T-helper 1 cell treated with Interleukin-12 subunit alpha and Interleukin-12 subunit beta and Interleukin-4 antibody, amounts not matched to agents 30 μg/mL and 1 μg/mL, for 36 hours (primary cell): ENCODE measurements around the gene RYR2.
A peak's percentile ranks its signal among the peaks of the same experiment; 100 is the strongest.

Source experiments
- H3K27ac Mint-ChIP-seq: one replicate; pipeline ENCODE4 v1.8.0; 2021; ENCODE audit warnings: mild to moderate bottlenecking, mixed read lengths
- H3K27me3 Mint-ChIP-seq: one replicate; pipeline ENCODE4 v1.8.0; 2021; ENCODE audit warnings: low read depth, mixed read lengths
- H3K36me3 Mint-ChIP-seq: one replicate; pipeline ENCODE4 v1.8.0; 2021; ENCODE audit warnings: low read depth, mixed read lengths
- H3K4me1 Mint-ChIP-seq: one replicate; pipeline ENCODE4 v1.8.0; 2021; ENCODE audit warnings: low read depth, mixed read lengths
- H3K4me3 Mint-ChIP-seq: one replicate; pipeline ENCODE4 v1.8.0; 2021; ENCODE audit warnings: mild to moderate bottlenecking, moderate library complexity, mixed read lengths
- H3K9me3 Mint-ChIP-seq: one replicate; pipeline ENCODE4 v1.8.0; 2021; ENCODE audit warnings: mixed read lengths

The RYR2 gene

DNA sequence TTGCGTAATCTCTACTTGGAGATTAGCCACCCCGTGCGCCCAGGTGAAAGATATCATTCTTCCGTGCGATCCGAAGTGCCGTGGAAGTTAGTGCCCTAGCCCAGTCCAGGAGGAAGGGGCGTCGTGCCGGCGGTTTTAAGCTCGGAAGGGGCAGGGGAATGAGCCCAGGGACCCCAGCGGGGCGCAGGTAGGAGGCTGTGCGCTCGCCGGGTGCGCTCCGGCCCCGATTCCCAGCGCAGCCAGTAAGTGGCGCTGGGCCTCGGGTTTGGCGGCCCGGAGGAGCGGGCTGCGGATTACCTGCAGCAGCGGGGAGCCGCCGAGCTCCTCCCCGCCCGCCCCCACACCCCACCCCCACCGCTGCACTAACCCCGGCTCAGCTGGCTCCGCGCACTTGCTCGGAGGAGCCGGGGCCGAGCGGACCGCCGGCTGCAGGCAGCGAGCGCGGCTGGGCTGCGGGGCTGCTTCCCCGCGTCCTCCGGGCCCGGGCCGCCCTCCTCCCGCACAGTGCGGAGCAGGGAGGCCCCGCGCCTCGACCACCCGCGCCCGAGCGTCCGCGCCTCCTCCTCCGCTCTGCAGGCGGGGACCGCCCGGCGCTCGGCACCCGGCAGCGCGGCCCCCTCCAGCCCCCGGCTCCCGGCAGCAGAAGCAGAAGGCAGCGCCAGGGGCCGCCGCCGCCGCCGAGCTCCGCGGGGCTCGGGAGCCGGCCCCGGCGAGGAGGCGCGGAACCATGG is at the start of gene RYR2:
Gene RYR2 (plus strand): TSS at position 390 of the 731 bp plus-strand sequence. CDS start 338 bp downstream, at position 728.
- peak within 1 kb of the TSS; percentile 40 for H3K4me3 Mint-ChIP-seq
- no peaks in the 10 kb centered on the region for H3K36me3 Mint-ChIP-seq
- peak within 1 kb of the TSS; percentile 57 for H3K27ac Mint-ChIP-seq
- H3K27me3 Mint-ChIP-seq: peaks cover 20% of the 10 kb centered on the region
- H3K4me1 Mint-ChIP-seq: peaks cover 7% of the 10 kb centered on the region
- no peaks in the 10 kb centered on the region for H3K9me3 Mint-ChIP-seq

DNA sequence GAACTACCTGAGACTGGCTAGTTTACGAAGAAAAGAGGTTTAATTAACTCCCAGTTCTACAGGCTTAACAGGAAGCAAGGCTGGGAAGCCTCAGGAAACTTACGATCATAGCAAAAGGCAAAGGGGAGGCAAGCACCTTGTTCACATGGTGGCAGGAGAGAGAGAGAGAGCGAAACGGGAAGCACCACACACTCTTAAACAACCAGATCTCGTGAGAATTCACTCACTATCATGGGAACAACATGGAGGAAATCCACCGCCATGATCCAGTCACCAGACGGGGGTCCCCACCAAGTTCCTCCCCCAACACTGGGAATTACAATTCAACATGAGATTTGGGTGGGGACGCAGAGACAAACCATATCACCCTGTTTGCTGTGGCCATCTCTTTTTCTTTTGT is 49.5 kb upstream of the RYR2 start:
- no peak overlapping the region for H3K27ac Mint-ChIP-seq
- H3K4me1 Mint-ChIP-seq: no peaks in the 10 kb centered on the region
- H3K9me3 Mint-ChIP-seq: no peaks in the 10 kb centered on the region
- H3K27me3 Mint-ChIP-seq: no peaks in the 10 kb centered on the region
- H3K4me3 Mint-ChIP-seq: no peak overlapping the region
- H3K36me3 Mint-ChIP-seq: no peaks in the 10 kb centered on the region

DNA sequence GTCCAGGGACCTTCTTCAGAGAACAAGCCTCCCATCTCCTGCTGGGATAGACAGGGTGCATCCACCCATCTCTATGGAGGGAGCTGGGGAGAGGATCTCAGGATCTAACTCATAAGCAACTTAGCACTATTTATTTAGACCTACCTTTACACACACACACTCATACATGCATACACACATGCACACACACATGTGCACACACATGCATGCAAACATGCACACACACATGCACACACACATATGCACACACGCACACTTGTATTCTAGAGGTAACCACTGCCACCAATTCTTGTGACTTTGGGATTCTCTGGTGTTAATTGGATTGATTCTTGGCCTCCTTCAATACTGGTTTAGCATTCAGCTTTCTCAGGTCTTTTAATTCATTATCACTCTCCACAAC is 47.5 kb upstream of the RYR2 start:
- no peaks in the 10 kb centered on the region for H3K9me3 Mint-ChIP-seq
- H3K36me3 Mint-ChIP-seq: no peaks in the 10 kb centered on the region
- no peak overlapping the region for H3K4me3 Mint-ChIP-seq
- H3K4me1 Mint-ChIP-seq: no peaks in the 10 kb centered on the region
- no peaks in the 10 kb centered on the region for H3K27me3 Mint-ChIP-seq
- H3K27ac Mint-ChIP-seq: no peak overlapping the region

DNA sequence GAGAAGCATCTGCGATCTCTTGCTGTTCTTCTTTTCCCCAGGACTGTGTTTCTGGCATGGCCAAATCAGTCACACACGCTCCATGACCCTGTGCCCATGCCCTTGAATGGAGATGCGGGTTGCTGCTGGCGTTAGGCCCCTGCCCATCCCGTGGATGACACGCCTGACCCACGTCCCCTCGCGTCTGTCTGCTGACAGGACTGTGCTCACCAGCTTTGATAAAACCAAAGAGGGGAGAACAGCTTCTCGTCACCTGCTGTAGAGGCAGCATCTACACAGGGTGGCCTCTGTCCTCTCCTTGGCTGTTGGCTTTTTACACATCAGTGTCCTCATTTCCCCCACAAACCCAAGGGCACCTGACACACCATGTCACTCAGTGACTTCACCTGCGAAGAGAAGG is 44.6 kb upstream of the RYR2 start:
- H3K27me3 Mint-ChIP-seq: no peaks in the 10 kb centered on the region
- H3K9me3 Mint-ChIP-seq: no peaks in the 10 kb centered on the region
- H3K4me3 Mint-ChIP-seq: no peak overlapping the region
- H3K4me1 Mint-ChIP-seq: no peaks in the 10 kb centered on the region
- H3K27ac Mint-ChIP-seq: no peak overlapping the region
- no peaks in the 10 kb centered on the region for H3K36me3 Mint-ChIP-seq

DNA sequence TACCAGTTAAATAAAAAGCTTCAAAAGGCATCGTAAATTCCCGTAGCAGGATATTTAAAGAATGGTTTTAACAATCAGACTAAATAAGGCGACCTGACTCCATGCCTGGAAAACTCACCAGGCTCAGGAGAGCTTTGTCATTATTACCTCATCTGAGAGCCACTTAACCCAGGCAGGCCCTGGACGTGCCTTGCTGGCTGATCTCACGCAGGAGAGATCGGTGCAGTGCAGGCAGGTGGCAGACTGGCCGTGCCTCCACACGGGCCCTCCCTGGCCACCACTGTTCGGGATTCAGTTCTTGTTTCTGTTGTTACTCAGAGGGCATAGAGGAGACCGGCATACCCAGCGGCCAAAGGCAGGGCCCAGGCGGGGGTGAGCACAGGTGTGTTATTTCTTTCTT is 44.1 kb upstream of the RYR2 start:
- no peaks in the 10 kb centered on the region for H3K4me1 Mint-ChIP-seq
- no peaks in the 10 kb centered on the region for H3K36me3 Mint-ChIP-seq
- H3K9me3 Mint-ChIP-seq: no peaks in the 10 kb centered on the region
- no peaks in the 10 kb centered on the region for H3K27me3 Mint-ChIP-seq
- no peak overlapping the region for H3K27ac Mint-ChIP-seq
- H3K4me3 Mint-ChIP-seq: no peak overlapping the region

DNA sequence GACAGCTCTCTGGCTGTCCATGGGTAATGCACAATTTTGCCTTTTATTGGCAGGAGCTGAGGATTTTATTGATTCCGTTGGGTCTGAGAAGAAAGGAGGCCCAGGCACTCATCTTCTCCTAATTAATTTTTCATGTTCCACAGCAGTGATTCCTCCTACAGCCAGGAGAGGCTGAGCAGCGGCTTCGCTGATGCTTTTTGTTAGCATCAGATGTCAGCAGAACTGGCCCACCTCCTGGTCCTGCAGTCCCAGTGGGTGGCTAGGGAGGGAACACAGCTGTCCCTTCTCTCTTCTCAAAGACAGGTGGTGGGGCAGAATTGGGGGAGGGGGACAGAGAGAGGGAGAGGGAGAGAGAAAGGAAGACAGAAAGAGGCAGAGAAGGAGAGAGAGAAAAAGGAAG is 43.4 kb upstream of the RYR2 start:
- no peaks in the 10 kb centered on the region for H3K27me3 Mint-ChIP-seq
- no peaks in the 10 kb centered on the region for H3K36me3 Mint-ChIP-seq
- H3K27ac Mint-ChIP-seq: no peak overlapping the region
- no peaks in the 10 kb centered on the region for H3K9me3 Mint-ChIP-seq
- no peaks in the 10 kb centered on the region for H3K4me1 Mint-ChIP-seq
- H3K4me3 Mint-ChIP-seq: no peak overlapping the region

DNA sequence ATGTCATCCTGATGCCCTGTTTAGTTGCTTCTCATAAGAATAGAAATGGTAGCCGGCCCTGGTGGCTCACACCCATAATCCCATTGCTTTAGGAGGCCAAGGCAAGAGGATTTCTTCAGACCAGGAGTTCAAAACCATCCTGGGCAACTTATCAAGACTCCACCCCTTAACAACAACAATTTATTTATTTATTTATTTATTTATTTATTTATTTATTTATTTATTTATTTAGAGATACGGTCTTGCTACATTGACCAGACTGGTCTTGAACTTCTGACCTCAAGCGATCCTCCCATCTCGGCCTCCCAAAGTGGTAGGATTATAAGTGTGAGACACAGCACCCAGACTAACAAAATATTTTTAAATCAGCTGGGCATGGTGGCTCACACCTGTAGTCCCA is 41.8 kb upstream of the RYR2 start:
- Mint-ChIP-seq H3K27ac (no peak overlapping the region), H3K27me3 (no peaks in the 10 kb centered on the region), H3K9me3 (no peaks in the 10 kb centered on the region), H3K36me3 (no peaks in the 10 kb centered on the region), H3K4me3 (no peak overlapping the region), H3K4me1 (no peaks in the 10 kb centered on the region)

DNA sequence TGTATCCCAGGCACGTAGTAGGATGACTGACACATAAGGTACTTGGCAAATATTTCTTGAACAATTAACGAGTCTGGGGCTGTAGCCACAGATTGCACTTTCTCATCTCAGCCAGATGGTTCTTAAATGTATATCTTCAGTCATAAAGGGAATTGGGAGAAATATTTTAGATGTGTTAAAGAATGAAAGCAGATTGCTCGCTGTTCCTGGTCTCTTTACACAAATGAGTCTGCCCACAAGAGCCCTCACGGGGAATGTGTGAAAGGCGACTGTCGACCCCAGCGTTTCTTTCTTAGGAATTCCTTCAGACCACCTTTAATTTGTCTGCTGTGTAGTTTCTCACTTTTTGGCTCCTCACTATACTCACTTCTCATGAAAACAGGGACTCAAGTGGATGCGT is 38.5 kb upstream of the RYR2 start:
- Mint-ChIP-seq H3K4me3 (no peak overlapping the region), H3K27me3 (no peaks in the 10 kb centered on the region), H3K36me3 (no peaks in the 10 kb centered on the region), H3K4me1 (no peaks in the 10 kb centered on the region), H3K9me3 (no peaks in the 10 kb centered on the region), H3K27ac (no peak overlapping the region)

DNA sequence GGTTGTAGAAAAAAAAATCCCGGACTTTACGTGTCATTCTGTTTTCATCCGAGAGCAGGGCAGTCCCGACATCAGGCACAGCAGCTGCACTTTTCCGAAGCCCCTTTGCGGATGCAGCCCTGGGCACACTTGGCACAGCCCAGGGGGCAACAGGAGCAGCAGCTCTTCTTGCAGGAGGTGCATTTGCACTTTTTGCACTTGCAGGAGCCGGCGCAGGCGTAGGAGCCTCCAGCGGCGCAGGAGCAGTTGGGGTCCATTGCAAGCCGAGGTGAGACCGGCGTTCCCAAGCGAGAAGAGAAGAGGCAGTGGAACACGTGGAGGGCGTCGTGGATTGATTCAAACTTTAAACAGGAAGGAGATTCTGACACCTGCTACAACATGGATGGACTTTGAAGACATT is 37.9 kb upstream of the RYR2 start, which contains the start of gene MT1HL1:
Gene MT1HL1 (minus strand): TSS at position 326 of the 400 bp plus-strand sequence. CDS start 69 bp downstream, at position 257.
- no peak within 1 kb of the TSS for H3K27ac Mint-ChIP-seq
- H3K4me1 Mint-ChIP-seq: no peaks in the 10 kb centered on the region
- H3K4me3 Mint-ChIP-seq: no peak within 1 kb of the TSS
- no peaks in the 10 kb centered on the region for H3K27me3 Mint-ChIP-seq
- no peaks in the 10 kb centered on the region for H3K36me3 Mint-ChIP-seq
- H3K9me3 Mint-ChIP-seq: no peaks in the 10 kb centered on the region

DNA sequence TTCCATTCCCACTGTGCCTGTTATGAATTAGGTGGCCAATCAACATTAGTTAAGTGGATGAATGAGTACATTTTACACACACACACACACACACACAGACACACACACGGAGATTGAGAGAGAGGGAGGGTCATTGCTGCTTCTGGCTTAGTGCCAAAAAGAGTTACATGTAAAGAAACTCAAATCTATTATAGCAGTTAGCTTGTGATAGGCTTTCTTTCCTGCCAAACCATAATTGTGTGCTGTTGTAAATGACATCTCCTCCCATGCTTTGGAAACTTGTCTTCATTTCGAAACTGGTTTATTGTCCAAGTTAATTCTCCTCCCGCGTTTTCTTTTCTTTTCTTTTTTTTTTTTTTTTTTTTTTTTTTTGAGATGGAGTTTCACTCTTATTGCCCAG is 36.3 kb upstream of the RYR2 start:
- H3K27ac Mint-ChIP-seq: no peak overlapping the region
- H3K27me3 Mint-ChIP-seq: no peaks in the 10 kb centered on the region
- no peaks in the 10 kb centered on the region for H3K36me3 Mint-ChIP-seq
- no peaks in the 10 kb centered on the region for H3K4me1 Mint-ChIP-seq
- no peak overlapping the region for H3K4me3 Mint-ChIP-seq
- no peaks in the 10 kb centered on the region for H3K9me3 Mint-ChIP-seq

DNA sequence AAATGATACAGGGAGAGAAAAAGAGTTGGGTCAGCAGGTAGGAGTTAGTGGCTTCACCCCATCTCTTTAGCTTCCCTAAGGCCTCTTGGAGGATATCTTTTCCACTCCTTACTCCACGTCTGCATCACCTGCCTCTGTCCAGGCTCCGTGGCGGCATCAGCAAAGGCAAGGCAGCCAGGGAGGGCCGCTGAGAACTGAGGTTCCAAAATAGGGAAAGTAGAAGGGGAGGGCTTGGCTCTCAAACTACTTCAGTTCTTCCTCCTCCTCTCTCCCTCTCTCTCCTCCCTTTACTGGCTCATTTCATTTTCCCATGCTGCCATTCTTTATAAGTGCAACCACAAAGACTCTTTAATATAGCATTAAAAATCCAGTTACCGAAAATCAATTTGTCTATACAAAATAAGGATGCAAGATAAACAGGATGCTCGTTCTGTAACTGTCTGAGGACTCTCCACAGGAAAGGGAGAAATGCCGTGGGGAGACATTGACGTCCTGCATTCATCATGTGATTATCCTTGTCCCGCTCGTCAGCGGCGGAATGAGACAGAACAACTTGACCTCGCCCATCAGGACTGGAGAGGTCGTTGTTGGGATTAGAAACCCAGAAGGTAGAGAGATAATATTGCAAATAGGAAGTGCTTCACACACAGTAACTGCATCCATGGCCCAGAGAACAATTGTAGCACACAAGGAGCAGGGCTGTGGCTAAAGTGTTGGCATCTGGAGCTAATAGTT is 34.7 kb upstream of the RYR2 start:
- no peaks in the 10 kb centered on the region for H3K27me3 Mint-ChIP-seq
- no peaks in the 10 kb centered on the region for H3K9me3 Mint-ChIP-seq
- no peaks in the 10 kb centered on the region for H3K4me1 Mint-ChIP-seq
- no peaks in the 10 kb centered on the region for H3K36me3 Mint-ChIP-seq
- no peak overlapping the region for H3K4me3 Mint-ChIP-seq
- no peak overlapping the region for H3K27ac Mint-ChIP-seq

DNA sequence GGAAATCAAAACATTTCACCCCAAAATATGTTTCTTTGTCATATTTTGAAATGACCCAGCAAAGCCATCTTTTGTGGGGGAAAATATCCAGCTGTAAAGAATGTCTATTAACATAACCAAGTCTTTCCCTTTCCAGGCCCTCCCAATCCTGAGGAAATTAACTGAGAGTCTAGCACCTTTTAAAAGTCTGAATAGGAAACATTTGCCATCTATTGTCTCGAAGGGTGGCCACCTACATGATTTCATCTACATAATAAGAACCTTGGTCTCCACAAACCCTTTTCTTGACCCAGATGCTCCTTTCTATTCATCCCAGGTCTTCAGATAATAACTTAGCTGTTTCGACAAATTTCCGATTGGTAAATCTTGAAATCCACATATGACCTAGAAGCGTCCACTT is 32.4 kb upstream of the RYR2 start:
- Mint-ChIP-seq H3K27me3 (no peaks in the 10 kb centered on the region), H3K4me1 (no peaks in the 10 kb centered on the region), H3K36me3 (no peaks in the 10 kb centered on the region), H3K27ac (no peak overlapping the region), H3K9me3 (no peaks in the 10 kb centered on the region), H3K4me3 (no peak overlapping the region)

DNA sequence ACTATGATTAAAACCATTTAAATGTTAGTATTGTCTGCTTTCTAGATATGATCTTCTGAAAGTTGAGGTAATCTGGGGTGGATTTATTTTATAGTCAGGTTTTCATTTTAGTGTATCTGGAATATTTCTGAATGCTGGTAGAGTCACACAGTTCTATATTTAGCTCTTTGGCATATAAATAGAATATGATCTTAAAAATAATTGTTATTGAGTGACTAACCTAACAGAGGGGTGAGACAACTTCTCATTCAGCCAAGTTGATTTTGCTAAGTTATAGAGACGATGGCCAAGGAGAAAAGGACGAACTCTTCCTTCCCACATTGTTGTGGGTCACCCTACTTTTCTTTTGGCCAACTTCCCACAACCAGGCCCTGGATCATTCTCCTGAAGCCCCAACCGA is 30.6 kb upstream of the RYR2 start:
- no peak overlapping the region for H3K27ac Mint-ChIP-seq
- H3K36me3 Mint-ChIP-seq: no peaks in the 10 kb centered on the region
- no peak overlapping the region for H3K4me3 Mint-ChIP-seq
- no peaks in the 10 kb centered on the region for H3K9me3 Mint-ChIP-seq
- H3K4me1 Mint-ChIP-seq: no peaks in the 10 kb centered on the region
- no peaks in the 10 kb centered on the region for H3K27me3 Mint-ChIP-seq

DNA sequence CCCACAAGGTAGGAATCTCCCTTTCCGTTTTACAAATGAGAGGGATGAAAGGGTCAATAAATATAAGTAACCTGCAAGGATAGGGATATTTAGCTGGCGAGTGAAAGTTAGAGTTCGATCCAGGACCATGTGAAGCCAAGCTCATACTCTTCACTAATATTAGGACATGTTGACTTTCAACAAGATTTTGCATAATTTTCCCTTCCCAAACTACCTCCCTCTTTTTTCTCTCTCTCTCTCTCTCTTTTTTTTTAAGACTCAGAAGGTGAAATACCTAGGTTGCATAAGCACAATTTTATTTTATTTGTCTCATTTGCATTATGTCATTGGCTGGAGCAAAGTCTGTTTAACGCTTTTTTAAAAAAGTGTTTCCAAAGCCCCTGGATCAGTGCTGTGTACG is 29.6 kb upstream of the RYR2 start:
- no peaks in the 10 kb centered on the region for H3K9me3 Mint-ChIP-seq
- H3K4me3 Mint-ChIP-seq: no peak overlapping the region
- no peaks in the 10 kb centered on the region for H3K4me1 Mint-ChIP-seq
- no peaks in the 10 kb centered on the region for H3K36me3 Mint-ChIP-seq
- no peak overlapping the region for H3K27ac Mint-ChIP-seq
- H3K27me3 Mint-ChIP-seq: peaks cover 8% of the 10 kb centered on the region

DNA sequence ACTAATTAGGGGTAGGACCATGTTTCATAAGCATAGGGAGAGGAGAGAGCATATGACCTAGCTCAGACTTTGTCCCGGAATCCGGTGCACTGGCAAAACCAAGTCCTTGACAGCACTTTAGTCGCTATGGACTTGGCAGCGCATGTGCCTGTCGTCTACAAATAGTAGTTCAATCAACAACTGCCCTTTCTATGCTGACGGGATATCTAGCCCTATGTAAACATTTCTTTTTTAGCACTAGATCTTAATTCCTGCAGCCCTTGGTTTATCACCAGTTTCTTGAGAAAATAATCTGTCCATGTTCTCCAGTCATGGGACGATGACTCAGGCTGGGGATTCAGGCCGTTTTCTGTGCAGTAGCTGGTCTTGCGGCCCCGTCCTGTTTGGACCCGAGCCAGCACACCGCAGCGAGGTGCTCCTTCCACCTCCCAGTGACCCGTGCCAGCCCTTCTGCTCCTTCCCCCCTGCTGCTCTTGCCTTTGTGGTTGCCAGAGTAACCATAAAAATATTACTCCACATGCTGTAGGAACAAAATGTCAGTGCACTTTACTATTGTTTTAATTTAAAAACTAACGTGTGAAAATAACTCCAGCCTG is 29.1 kb upstream of the RYR2 start:
- H3K36me3 Mint-ChIP-seq: no peaks in the 10 kb centered on the region
- no peaks in the 10 kb centered on the region for H3K9me3 Mint-ChIP-seq
- H3K4me1 Mint-ChIP-seq: no peaks in the 10 kb centered on the region
- no peak overlapping the region for H3K27ac Mint-ChIP-seq
- peaks cover 10% of the 10 kb centered on the region for H3K27me3 Mint-ChIP-seq
- no peak overlapping the region for H3K4me3 Mint-ChIP-seq
